ENCODE results near the gene OXCT1.
A peak's percentile ranks its signal among the peaks of the same experiment; 100 is the strongest.

OXCT1 gene

DNA sequence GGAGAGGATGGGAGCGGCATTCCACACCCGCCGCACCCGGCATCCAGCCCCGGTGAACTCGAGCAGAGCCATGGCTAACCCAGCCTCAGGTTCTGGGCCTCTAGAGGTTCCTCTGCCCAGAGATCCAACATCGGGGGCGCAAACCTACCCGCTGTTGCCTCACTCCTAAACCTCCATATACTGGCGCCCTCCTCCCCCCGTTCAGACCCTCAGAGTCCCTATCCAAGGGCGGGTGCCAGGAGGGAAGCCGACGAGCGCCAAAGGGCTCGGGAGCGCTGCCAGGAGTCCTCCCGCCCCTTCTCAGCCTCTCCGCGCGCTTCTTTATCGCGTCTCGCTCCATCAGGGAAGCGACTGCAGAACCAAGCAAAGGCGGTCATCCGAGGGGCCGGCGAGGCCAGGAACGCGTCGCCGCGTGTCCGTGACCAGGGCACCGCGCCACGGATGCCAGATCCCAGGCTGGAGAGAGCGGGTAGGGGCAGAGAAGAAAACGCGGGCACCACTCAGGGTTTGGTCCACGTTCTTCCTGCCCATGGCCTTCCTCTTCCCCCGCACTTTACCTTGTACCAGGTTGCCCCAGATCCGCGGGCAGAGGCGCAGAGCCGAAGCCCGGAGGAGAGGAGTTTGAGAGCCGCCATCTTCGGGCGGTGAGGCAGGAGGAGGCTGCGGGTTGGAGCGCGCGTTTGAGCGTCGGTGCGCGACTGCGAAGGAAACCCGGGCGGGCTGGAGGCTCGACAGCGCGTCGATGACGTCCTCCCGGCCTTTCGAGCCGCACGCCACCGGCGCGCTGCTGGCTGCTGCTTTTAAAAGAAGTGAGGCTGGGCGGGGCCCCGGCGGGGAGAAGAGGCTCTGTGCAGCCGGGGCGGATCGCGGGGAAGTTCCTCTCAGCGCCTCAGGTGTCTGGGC, at the start of gene OXCT1:
TSS of gene OXCT1 (minus strand) at position 702 of the 903 bp plus-strand sequence. CDS start at position 635, 67 bp downstream.
- peak; percentile 89 for DNase-seq

DNA sequence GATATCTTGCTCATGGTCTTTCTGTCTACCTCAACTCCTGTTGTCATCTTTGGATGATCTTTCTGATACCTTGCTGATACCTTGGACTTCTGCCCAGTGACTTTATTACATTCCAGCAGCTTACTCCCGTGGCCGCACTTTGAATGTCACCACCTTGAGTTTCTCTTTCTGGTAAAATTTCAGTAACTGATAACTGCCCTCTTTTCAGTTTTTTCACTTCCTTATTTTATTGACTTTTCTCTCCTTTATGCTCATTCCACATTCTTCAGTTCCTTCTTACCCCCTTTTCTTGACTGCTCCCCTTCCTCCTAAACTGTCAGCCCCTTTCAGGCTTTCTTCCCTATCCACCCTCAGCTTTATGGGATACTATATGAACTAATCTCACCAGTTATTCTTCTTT, 47.9 kb upstream of the OXCT1 start:
- DNase-seq: no peak

DNA sequence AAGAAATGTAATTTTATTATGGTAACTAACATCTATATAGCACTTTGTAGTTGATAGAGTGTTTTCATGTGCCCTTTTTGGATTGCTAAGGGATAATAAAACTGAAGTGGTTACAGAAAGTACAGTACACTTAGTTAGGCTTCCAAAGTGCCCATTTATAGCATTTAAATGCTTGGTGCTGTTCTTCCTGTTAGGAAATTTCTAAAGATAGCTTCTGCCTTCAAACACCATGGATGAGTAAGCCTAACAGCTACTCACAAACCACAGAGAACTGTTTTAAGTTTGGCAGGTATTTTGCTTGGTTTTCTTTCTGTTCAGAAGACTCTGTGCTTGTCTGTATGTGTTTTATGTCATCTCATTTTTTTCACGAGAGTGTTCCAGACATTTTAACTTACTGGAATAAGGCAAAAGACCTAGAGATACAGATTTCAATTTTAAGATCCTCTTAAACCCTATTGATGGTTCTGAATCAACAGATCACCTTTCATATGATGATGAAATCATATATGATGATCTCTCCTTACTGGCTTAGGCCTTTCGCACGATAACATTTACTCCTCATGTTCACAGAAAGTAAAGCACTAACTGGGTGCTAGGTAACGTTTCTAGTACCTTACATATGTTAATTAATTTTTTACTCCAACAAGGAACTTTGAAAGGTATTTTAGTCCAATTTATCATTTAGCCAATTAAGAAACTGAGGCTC, 38.3 kb upstream of the OXCT1 start:
- DNase-seq: no peak

DNA sequence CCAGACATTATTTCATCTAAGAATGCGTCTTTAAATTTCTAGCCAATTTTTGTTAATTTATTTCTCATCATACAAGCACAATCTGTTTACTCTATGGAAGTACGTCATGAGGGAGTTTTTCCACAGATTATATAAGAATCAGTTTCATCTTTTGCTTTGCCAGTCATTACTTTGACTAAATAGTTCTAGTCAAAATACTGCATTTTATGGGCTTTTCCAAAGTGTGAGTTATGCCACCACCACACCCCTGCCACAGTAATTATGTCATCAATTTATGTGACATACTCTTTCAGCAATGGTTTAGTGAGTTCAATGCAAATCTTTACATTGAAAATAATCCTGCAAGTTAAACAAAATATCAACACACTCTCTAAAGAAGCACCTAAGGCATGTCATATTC, 35.9 kb upstream of the OXCT1 start:
- DNase-seq: no peak

DNA sequence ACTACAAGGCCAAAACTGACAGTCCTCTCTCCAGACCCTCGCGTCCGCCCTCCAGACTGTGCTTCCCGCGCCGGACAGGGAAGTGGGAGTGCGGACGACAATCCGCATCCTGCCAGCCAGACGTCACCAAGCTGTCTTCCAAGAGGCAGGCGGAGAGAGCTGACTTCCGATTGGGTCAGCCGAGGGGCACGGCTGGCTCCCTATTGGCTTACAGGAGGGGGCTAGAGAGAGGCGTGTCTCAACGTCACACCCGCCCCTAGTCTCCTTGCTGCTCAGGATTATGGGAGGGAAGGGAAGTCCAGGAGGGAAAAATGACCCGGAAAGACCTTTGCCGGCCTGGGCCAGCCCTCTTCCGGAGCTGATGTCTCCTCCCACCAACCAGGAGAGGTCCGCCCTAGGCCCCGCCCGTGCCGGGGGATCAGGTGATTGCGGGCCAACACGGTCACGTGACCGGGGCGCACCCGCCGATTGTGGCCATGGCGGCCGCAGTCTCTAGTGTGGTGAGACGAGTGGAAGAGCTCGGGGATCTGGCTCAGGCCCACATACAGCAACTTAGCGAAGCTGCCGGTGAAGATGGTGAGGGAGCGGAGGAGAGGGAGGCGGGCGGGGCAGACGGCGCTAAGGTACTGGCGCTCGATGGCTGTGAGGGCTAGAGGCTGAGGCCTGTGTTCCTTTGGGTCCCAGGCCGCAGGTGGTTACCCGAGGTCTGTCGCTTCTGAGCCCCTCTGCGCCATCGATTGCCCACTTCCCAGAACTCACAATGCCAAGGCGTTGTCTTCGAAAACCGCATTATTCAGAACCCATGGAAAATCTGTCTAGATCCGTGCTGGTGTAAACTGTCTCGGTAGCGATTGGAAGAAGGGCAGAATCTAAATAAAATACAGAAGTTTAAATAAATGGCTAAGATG, 33.9 kb upstream of the OXCT1 start, which contains the start of gene RIMOC1:
TSS of gene RIMOC1 (plus strand) at position 453 of the 908 bp plus-strand sequence. CDS start at position 477, 24 bp downstream.
- DNase-seq: peak; percentile 99

DNA sequence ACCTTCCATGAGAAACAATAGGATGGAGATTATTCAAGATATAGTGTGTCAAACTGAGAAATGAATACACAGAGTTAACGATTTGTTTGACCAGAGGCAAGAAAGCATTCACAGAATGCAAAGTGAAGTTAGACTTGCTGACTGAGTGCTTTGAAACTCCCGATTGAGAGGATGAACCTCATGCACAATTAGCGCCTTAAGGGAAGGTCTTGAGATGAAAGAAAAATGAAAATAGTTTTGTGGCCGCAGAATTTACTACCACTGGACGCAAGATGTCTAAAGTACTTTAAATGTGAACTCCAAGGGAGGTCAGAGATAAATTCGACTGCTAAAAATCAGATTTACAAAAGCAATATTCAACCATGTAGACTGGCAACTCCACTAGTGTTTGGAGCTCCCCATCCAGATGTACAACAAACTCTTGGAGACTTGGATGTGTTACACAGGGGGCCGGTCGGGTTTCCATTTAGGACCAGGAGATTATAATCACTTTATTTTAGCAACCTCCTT, 33.2 kb upstream of the OXCT1 start:
- no peak for DNase-seq

DNA sequence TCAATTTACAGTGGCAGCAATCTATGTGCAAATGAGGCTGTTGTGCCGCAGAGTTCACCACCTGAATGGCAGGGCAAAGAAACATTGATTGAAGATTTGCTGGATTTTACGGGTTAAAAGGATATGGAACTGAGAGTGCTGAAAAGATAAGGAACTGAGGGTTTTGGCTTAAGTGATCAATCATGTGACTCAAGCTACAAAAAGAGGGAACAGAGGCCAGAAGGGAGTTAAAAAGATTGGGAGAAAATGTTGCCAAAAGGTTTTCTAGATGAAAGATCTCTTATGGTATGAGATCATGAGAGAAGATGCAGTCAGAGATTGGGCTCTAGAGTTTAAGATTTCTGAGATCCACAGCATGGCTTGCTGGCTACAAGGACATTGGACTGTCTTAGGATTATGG, 26.0 kb upstream of the OXCT1 start:
- DNase-seq: no peak

DNA sequence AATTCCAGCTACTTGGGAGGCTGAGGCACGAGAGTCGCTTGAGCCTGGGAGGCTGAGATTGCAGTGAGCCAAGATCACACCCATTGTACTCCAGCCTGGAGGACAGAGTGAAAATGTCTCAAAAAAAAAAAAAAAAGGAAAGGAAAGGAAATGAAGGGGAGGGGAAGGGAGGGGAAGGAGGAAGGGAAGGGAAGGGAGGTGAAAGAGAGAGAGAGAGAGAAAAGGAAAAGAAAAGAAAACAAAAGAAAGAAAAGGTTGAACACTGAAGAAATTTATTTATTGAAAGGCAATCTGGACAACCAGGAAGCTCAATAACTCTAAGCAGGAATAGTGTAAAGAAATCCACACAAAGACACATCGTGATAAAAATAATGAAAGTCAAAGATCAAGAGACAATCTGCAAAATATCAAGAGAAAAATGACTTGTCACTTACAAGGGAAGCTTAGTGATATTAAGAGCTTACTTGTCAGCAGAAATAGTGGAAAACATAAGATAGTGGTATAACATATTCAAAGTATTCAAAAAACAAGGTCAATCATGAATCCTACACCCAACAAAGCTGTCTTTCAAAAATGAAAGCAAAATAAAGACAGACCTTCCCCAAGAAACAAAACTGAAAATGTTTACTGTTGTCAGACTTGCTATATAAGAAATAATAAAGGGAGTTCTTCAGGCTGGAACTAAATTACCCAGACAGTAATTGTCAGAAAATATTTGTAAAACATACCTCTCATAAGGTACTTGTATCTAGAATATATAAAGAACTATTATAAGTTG, 23.0 kb upstream of the OXCT1 start:
- DNase-seq: no peak

DNA sequence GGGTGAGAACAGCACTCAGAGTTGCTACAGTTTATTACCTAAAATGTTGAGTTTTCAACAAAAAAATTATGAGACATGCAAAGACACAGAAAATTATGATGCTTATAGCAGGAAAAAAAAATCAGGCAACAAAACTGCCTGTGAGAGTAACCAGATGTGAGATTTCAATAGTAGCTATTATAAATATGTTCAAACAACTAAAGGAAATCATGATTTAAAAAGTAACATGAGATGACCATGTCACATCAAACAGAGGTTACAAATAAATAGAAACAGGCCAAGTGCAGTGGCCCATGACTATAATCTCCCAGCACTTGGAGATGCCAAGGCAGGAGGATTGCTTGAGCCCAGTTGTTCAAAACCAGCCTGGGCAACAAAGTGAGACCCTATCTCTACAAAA, 21.8 kb upstream of the OXCT1 start:
- DNase-seq: no peak

DNA sequence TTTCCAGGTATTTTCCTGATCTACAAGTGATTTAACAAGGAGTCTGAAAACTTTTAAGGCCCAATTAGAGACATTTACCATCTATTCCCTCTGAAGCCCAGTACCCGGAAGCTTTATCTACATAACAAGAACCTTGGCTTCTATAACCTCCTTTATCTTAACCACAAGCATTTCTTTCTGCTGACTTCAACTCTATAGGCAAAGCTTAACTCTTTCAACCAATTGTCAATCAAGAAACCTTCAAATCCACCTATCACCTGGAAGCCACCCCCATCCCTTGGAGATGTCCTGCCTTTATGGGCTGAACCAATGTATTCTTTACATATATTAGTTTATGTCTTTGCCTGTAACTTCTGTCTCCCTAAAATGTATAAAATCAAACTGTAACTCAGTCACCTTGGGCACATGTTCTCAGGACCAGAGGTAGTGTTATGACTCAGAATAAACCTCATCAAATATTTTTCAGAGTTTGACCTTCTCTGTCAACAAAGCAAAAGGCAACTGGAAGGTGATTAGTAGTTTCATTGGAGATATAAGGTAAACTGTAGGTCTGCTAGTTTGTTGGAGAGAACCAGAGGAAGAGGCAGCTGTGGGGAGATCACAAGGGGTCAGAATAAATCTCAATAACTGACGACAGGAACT, 21.0 kb upstream of the OXCT1 start:
- DNase-seq: no peak

DNA sequence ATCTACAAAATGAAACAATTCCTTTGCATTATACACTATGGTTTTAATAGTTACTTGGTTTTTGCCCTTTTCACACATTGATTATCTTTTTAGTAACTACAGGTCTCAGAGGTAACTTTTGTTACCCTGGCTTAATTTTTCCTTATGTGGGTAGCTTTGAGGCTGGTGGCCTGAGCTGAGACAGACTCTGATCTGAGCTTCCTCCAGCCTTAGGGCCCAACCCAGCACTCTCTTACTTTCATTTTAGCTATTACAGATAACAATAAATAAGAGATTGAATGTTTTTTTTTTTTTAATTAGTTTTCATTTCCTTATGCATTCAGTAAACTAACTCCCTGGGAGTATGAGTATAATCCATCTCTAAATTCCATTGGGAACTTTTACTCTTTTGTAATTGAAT, 15.1 kb upstream of the OXCT1 start:
- DNase-seq: no peak

DNA sequence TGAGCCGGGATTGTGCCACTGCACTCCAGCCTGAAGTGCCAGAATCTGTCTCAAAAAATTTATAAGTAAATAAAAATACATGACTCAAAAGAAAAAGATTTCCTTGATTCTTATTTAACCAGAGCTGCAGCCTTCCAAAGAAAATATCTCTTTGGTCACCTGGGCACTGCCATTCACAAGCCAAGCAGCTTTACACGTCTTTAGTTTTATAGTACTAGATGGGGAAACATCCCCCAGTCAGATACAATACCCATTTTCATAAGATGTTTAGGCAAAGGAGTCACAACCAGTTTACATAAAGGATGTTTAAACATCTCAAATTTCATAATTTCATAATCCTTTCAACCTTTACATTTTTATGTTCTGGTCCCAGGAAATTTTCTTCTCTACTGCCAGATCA, 13.7 kb upstream of the OXCT1 start:
- no peak for DNase-seq

DNA sequence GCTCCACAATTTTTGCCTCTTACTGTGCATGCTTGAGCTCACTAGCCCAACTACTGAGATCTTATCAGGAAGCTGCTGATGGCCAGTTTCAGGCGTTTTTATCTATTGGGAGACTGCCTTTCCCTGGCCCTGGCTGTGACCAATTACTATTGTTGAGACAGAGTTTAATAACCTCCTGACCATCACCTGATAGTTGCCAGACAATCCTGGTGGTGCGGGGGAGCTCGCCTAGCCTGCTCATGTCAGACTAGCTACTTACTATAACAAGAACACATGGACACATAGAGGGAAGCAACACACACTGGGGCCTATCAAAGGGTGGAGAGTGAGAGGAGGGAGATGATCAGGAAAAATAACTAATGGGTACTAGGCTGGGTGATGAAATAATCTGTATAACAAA, 13.0 kb upstream of the OXCT1 start:
- no peak for DNase-seq

DNA sequence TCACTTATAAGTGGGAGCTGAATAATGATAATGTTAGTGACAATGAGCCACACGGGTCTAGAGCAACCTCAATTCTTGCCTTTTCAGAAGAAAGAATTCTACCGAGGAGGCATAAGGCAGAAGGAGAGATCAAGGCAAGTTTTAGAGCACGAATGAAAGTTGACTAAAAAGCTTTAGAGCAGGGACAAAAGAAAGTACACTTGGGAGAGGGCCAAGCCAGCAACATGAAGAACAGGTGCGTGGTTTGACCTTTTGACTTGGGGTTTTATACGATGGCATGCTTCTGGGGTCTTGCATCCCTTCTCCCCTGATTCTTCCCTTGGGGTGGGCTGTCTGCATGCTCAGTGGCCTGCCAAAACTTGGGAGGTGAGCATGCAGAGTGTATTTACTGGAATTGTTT, 12.5 kb upstream of the OXCT1 start:
- no peak for DNase-seq

DNA sequence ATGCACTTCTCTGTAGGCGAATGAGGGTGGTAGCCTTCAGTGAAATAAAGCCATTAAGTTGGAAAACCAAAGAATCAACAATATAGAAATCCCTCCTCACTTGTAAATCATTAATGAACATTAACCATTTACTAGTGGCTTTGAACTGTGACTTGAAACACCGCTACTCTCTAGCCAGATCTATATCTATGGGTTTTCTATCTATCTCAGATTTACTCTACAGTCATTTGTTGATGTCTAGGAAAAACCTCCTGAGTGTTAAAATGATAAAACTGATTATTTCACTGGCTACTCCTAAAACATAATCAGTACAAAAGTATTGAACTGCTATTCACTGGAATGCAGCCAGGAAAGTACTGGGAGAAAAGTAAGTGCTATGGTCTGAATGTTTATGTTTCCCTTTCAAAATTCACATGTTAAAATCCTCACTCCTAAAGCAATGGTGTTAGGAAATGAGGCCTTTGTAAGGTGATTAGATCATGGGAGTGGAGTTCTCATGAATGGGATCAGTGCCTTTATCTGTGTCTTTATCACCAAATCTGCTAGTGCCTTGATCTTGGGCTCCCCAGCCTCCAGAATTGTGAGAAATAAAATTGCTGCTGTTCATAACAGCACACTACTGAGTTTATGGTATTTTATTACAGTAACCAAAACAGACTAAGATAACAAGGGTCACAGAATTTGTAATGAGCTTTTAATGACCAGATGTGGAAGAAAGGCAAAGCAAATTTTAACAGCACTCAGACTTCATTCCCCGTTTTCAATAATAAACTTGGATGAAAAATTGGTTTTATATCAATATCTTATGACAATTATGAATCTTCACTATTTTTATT, 8.6 kb upstream of the OXCT1 start:
- no peak for DNase-seq

DNA sequence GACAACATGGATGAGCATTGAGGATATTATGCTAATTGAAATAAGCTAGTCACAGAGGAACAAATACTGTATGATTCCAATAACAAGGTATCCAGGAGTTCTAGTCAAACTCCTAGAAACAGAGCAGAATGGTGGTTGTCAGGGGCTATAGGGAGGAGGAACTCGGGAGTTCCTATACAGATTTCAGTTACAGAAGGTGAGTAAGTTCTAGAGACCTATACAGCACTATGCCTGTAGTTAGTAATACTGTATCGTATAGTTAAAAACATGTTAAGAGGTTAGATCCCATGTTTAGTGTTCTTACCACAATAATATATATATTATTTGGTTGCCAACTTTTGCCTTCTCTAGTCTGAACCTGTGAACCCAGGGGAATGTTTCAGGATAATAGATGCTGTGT, 7.9 kb upstream of the OXCT1 start:
- DNase-seq: no peak

DNA sequence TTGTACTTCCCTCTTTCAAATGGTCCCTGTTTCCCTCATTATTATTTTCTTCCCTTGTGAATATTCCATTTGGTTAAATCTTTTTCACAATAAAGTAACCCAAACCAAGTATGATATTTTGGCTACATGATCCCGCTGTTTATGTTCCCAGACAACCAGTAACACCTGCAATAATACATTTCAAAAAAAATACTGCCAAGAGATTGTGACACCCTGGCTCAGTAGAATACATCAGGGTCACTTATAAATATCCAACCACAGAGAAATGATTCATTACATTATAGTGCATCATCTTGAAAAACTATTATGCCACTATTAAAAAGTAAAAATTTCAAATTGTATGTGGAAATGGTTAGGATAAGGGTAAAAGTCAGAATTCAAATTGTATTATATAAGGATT, 7.2 kb upstream of the OXCT1 start:
- no peak for DNase-seq

DNA sequence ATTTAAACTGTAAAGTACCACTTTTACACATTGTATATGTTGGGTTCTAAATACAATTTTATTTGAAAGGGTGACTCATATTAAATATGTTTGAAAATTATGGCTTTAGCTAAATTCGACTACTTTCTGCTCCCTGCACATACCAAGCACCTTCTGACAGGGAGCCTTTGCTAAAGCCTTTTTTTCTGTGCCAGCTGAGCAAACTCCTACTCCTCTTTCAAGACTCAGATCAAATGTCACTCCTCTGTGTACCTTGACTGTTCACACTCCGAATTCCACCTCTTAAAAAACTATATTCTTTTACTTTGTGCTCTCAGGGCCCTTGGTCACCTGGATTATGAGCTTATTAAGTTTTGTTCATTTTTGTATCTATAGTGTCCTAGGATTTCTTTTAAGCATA, 6.5 kb upstream of the OXCT1 start:
- DNase-seq: peak; percentile 35

DNA sequence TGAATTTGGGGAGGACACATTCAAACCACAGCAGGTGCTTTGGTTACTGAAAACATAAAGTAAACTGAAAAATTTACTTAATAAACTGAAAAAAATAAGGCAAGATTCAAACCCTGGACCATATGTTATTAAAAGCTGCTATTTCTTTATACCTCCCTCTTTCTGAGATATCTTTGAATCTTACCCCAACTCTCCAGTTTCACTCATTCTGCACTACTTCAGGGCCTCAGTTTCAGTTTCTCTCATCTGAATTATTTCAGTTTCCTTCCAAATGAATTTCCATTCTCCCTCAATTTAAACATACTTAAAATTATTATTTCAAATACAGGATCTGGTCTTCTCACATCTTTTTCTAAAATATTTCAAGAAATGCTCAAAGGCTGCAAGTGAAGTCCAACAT, 4.9 kb upstream of the OXCT1 start:
- no peak for DNase-seq

DNA sequence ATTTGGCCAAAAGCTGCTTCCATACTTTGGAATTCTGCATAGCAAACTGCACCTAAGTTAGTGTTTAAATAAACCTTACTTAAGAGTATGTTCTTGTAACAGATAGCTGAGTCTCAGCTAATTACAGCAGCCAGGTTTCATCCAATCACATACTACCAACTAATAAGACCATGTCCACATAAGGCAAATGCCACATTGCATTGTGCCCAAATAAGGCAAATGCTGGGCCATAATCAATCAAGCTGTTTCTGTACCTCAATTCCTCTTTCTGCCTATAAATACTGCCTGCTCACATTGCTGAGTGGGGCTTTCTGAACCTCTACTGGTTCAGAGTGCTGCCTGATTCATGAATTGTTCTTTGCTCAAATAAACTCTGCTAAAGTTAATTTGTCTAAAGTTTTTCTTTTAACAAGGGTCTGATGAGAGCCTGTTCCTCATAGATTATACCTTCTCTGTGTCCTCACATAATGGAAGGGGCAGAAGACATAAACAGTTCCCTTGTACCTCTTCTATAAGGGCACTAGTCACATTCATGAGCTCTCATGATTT, 4.4 kb upstream of the OXCT1 start:
- DNase-seq: no peak

Measured in NCI-H1092 treated with DMSO at 0.1 percent for 48 hours (cell line).